ENCODE data around the gene RBM14. TPM values are rescaled to one million over a fixed set of nuclear protein-coding genes. Genes with fewer than 3 reads are reported as not detected.

Gene RBM14
- total RNA-seq, 4 donors from 2014 or later = 42.4 to 72.6 (median 61.5) TPM

DNA sequence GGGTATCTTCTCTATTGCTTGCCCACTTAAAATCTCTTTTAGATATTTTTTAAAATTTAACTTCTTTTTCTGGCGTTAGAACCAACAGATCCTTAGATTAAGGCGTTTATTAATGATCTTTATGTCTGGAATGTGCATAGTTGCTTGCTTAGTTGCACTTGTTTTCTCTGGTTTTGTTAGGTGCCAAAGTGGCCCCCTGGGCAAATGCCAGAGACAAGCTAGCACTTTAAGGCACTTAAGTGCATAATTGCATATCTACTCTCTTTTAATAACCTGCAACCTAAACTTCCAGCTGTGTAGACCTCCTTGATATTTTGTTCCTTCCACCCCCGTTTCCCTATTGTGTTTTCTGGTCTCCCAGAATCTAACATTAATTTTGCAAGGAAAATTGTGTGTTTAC is 25.4 kb downstream of the RBM14 start:
- Histone ChIP-seq H3K27me3 (no peaks in the 10 kb centered on the region), H3K4me1 (peaks cover 7 to 87% (median 60%) of the 10 kb centered on the region in 4 donors), H3K4me3 (peak overlapping the region in 2 of 4 donors; percentile 16 to 18), H3K36me3 (peaks cover 0 to 57% (median 20%) of the 10 kb centered on the region in 3 donors), H3K9me3 (no peaks in the 10 kb centered on the region), H3K27ac (peak overlapping the region in 1 of 4 donors; percentile 25)
- 12 to 22% methylated on average over 3 of the region's 3 CpGs for WGBS, 2 donors
- DNase-seq (ENCODE audit: low spot score in 2 of 2) = no peak
- no peak for TF ChIP-seq EP300 (IDR thresholded peaks at IDR 0.05)
- TF ChIP-seq, protein P1, sequence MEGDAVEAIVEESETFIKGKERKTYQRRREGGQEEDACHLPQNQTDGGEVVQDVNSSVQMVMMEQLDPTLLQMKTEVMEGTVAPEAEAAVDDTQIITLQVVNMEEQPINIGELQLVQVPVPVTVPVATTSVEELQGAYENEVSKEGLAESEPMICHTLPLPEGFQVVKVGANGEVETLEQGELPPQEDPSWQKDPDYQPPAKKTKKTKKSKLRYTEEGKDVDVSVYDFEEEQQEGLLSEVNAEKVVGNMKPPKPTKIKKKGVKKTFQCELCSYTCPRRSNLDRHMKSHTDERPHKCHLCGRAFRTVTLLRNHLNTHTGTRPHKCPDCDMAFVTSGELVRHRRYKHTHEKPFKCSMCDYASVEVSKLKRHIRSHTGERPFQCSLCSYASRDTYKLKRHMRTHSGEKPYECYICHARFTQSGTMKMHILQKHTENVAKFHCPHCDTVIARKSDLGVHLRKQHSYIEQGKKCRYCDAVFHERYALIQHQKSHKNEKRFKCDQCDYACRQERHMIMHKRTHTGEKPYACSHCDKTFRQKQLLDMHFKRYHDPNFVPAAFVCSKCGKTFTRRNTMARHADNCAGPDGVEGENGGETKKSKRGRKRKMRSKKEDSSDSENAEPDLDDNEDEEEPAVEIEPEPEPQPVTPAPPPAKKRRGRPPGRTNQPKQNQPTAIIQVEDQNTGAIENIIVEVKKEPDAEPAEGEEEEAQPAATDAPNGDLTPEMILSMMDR (IDR thresholded peaks at IDR 0.05) = no peak
- TF ChIP-seq POLR2A (IDR thresholded peaks at IDR 0.05) = no peak

- no peaks in the 10 kb centered on the region for H3K9me3 ChIP-seq
- peaks cover 7 to 78% (median 55%) of the 10 kb centered on the region in 4 donors for H3K4me1 ChIP-seq
- DNase-seq (ENCODE audit: low spot score in 2 of 2) = no peak
- no peaks in the 10 kb centered on the region for H3K27me3 ChIP-seq
- WGBS, 2 donors = 83 to 94% methylated on average over 24 of the region's 24 CpGs
- no peak overlapping the region for H3K4me3 ChIP-seq
- no peak for TF ChIP-seq POLR2A (IDR thresholded peaks at IDR 0.05)
- TF ChIP-seq, protein P1 (IDR thresholded peaks at IDR 0.05) = no peak
- peaks cover 0 to 78% (median 20%) of the 10 kb centered on the region in 3 donors for H3K36me3 ChIP-seq
- peak overlapping the region in 1 of 4 donors; percentile 10 for H3K27ac ChIP-seq
Measured at GRCh38 chr11:66643745-66644437, 27.5 kb downstream of the RBM14 start.

DNA sequence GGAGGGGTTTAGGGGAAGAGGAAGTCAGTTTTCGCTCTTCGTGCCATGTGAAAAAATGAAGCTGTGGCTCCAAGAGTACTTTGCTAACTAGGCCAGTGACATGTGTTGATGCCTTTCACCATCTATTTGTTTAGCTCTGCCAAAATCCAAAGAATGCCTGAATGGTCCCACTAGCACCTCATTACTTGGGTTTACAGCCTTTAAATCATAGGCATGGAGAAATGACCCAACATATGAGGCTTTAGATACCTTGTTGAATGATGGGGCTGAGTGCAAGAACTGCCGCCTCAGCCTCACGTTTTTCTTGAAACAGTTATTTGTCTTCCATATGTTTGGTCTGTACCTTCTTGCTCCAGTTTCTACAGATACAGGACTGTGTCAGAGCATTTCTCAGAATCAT is 30.4 kb downstream of the RBM14 start:
- no peak for DNase-seq (ENCODE audit: low spot score in 2 of 2)
- TF ChIP-seq, protein P1 (IDR thresholded peaks at IDR 0.05) = no peak
- Histone ChIP-seq H3K27me3 (no peaks in the 10 kb centered on the region), H3K27ac (no peak overlapping the region), H3K4me3 (no peak overlapping the region), H3K4me1 (peaks cover 0 to 55% (median 31%) of the 10 kb centered on the region in 4 donors), H3K9me3 (no peaks in the 10 kb centered on the region), H3K36me3 (peaks cover 0 to 92% (median 10%) of the 10 kb centered on the region in 3 donors)
- WGBS, 2 donors = 78 to 79% methylated on average over 4 of the region's 4 CpGs

GRCh38 chr11:66649903-66650302 is 33.5 kb downstream of the RBM14 start:
- H3K4me1 ChIP-seq = peaks cover 0 to 24% (median 10%) of the 10 kb centered on the region in 4 donors
- no peaks in the 10 kb centered on the region for H3K9me3 ChIP-seq
- WGBS, 2 donors = 89% methylated on average over 5 of the region's 5 CpGs
- no peaks in the 10 kb centered on the region for H3K27me3 ChIP-seq
- DNase-seq (ENCODE audit: low spot score in 2 of 2) = no peak
- H3K4me3 ChIP-seq = no peak overlapping the region
- H3K36me3 ChIP-seq = peaks cover 0 to 100% (median 0%) of the 10 kb centered on the region in 3 donors
- TF ChIP-seq EP300 (IDR thresholded peaks at IDR 0.05) (no peak), POLR2A (IDR thresholded peaks at IDR 0.05) (no peak)
- TF ChIP-seq, protein P1 (IDR thresholded peaks at IDR 0.05) = no peak
- H3K27ac ChIP-seq = no peak overlapping the region

GRCh38 chr11:66651016-66651415 is 34.6 kb downstream of the RBM14 start:
- no peaks in the 10 kb centered on the region for H3K9me3 ChIP-seq
- 88 to 93% methylated on average over 2 of the region's 2 CpGs for WGBS, 2 donors
- no peak for DNase-seq (ENCODE audit: low spot score in 2 of 2)
- H3K4me1 ChIP-seq = peaks cover 0 to 13% (median 4%) of the 10 kb centered on the region in 4 donors
- H3K27me3 ChIP-seq = no peaks in the 10 kb centered on the region
- no peak for TF ChIP-seq EP300 (IDR thresholded peaks at IDR 0.05)
- TF ChIP-seq, protein P1 (IDR thresholded peaks at IDR 0.05) = no peak
- no peak for TF ChIP-seq POLR2A (IDR thresholded peaks at IDR 0.05)
- H3K36me3 ChIP-seq = peaks cover 0 to 98% (median 0%) of the 10 kb centered on the region in 3 donors
- no peak overlapping the region for H3K27ac ChIP-seq
- H3K4me3 ChIP-seq = no peak overlapping the region

Measured in tibial nerve (tissue), 4 donors.